ENCODE results near the gene SSBP4. TPM values are rescaled to one million over a fixed set of nuclear protein-coding genes. Genes with fewer than 3 reads are reported as not detected.
A peak's percentile ranks its signal among the peaks of the same experiment; 100 is the strongest.

Gene SSBP4
- total RNA-seq, 4 donors from 2014 or later: 34.0 to 85.8 (median 39.9) TPM

DNA sequence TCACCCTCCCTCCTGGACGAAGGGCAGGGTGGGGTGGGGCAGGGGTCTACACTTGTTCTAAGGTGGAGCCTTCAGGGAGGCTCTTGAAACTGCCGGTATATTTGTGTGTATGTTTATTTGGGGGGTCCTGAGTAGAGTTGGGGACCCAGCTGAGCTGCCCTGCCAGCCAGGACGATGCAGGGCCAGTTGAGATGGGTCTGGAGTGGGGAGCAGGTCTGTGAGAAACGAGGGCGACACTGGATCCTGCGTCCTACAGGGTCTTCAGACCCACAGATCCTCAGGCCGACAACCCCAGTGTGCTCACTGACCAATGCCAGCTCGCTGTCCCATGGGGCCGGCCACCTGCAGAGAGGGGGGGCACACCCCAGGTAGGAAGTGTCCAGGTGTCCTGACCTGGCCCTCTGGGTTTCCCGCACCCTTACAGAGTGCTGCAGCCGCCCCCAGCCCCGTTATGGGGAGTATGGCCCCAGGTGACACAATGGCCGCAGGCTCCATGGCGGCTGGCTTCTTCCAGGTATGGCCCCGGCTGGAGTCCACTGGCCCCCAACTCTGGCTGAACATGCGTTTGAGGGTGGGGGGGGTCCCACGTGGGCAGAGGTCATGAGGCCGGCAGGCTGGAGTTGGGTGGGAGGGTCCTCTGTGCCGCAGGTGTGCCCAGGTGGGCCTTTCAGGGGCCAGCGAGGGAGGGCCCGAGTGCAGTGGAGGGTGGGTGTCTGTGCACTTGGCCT is 11.4 kb downstream of the SSBP4 start:
- no peak for TF ChIP-seq POLR2A (IDR thresholded peaks at IDR 0.05)
- TF ChIP-seq, protein P1, sequence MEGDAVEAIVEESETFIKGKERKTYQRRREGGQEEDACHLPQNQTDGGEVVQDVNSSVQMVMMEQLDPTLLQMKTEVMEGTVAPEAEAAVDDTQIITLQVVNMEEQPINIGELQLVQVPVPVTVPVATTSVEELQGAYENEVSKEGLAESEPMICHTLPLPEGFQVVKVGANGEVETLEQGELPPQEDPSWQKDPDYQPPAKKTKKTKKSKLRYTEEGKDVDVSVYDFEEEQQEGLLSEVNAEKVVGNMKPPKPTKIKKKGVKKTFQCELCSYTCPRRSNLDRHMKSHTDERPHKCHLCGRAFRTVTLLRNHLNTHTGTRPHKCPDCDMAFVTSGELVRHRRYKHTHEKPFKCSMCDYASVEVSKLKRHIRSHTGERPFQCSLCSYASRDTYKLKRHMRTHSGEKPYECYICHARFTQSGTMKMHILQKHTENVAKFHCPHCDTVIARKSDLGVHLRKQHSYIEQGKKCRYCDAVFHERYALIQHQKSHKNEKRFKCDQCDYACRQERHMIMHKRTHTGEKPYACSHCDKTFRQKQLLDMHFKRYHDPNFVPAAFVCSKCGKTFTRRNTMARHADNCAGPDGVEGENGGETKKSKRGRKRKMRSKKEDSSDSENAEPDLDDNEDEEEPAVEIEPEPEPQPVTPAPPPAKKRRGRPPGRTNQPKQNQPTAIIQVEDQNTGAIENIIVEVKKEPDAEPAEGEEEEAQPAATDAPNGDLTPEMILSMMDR (IDR thresholded peaks at IDR 0.05): no peak
- DNase-seq: peak in 1 of 3 donors; percentile 48
- Histone ChIP-seq H3K9me3 (no peaks in the 10 kb centered on the region), H3K27me3 (no peaks in the 10 kb centered on the region), H3K27ac (peak overlapping the region in 1 of 4 donors; percentile 83), H3K4me3 (no peak overlapping the region), H3K4me1 (peaks cover 0 to 47% (median 31%) of the 10 kb centered on the region in 4 donors), H3K36me3 (no peaks in the 10 kb centered on the region)

DNA sequence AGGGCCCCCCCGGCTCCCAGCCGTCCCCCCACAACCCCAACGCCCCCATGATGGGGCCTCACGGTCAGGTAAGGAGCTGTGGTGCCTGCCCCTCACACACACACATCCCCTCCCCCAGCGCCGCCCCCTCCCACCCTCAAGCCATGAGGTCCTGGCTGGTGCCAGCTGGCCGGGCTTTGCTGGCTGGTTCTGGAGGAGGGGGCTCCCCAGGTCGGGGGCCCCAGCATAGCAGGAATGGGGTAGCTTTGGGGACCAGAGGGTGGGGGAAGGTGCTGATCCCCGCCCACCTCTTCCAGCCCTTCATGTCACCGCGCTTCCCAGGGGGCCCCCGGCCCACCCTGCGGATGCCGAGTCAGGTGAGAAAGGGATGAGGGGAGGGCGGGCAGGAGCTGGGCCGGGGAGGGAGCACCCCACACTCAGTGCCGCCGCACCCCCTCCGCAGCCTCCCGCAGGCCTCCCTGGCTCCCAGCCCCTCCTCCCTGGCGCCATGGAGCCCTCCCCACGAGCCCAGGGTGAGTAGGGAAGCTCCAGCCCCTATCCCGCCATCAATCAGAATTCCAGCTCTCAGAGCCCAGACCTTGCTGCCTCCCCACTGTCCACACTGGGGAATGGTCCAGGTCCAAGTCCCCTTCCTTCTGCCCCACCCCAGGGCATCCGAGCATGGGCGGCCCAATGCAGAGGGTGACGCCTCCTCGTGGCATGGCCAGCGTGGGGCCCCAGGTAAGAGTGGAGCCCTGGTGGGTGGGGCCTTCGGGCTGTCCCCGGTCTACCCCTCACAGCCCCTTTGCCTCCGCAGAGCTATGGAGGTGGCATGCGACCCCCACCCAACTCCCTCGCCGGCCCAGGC is 12.4 kb downstream of the SSBP4 start:
- peaks cover 0 to 42% (median 32%) of the 10 kb centered on the region in 4 donors for H3K4me1 ChIP-seq
- no peak overlapping the region for H3K4me3 ChIP-seq
- H3K9me3 ChIP-seq: no peaks in the 10 kb centered on the region
- H3K27ac ChIP-seq: no peak overlapping the region
- H3K36me3 ChIP-seq: no peaks in the 10 kb centered on the region
- DNase-seq: peak in 1 of 3 donors; percentile 47
- TF ChIP-seq, protein P1 (IDR thresholded peaks at IDR 0.05): no peak
- no peak for TF ChIP-seq POLR2A (IDR thresholded peaks at IDR 0.05)
- no peaks in the 10 kb centered on the region for H3K27me3 ChIP-seq

DNA sequence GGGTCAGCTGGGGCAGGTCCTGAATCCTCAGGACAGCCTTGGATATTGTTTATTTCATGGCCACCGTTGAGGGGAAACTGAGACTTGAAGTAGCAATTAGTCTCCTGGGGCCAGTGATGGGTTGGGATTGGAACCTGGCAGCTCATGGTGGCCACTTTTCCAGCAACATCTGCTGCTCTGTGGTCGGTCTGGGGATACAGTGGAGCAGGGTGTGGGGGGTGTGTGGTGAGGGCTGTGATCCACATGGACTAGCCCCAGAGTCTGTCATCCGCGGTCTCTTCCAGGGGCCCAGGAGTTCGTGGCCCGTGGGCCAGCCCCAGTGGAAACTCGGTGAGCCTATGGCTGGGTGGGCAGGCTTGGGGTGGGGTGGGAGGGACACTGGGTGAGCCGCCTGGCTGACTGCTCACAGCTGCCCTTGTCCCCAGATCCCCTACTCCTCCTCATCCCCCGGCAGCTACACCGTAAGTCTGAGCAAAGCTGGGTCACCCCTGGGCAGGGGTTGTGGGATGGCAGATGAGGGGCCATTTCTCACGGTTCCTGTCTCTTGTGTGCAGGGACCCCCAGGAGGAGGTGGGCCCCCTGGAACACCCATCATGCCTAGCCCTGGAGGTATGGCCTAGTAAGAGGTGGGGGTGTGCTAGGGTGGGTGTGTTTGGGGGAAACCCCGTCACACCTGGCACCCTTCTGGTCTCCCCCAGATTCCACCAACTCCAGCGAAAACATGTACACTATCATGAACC is 13.2 kb downstream of the SSBP4 start:
- no peaks in the 10 kb centered on the region for H3K36me3 ChIP-seq
- H3K27ac ChIP-seq: peak overlapping the region in 3 of 4 donors; percentile 59 to 88 (median 71)
- peaks cover 0 to 47% (median 37%) of the 10 kb centered on the region in 4 donors for H3K4me1 ChIP-seq
- no peaks in the 10 kb centered on the region for H3K9me3 ChIP-seq
- TF ChIP-seq POLR2A (IDR thresholded peaks at IDR 0.05): no peak
- H3K4me3 ChIP-seq: peak overlapping the region in 3 of 4 donors; percentile 53 to 72 (median 58)
- no peaks in the 10 kb centered on the region for H3K27me3 ChIP-seq
- DNase-seq: no peak

DNA sequence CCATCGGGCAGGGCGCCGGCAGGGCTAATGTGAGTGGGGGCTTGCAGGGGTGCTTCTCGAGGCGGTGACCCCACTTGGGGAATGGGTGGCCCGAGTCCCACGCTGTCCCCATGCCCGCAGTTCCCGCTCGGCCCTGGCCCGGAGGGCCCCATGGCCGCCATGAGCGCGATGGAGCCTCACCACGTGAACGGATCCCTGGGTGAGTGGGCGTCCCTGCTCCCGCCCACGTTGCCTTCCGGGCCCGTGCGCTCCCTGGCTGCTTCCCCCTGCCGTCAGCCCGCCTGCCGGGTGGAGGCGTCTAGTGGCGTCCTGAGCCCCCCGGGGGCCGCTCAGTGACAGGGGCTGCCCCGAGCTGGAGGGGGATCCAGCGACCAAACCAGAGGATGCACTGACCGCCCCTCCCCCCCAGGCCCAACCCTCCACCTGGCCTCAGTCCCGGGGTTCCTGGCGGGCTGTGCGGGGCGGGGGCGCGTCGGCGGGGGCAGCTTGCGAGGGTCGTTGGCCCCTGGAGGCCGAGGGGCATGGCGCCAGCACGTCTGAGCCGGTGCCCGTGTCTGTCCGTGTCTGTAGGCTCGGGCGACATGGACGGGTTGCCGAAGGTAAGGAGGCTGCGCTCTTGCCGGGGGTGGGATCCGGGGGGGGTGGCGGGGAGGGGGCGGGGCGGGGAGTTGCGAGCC is 14.0 kb downstream of the SSBP4 start:
- peak in 2 of 3 donors; percentile 66 to 78 for DNase-seq
- Histone ChIP-seq H3K27ac (peak overlapping the region; percentile 59 to 88 (median 65)), H3K4me1 (peaks cover 0 to 49% (median 39%) of the 10 kb centered on the region in 4 donors), H3K27me3 (no peaks in the 10 kb centered on the region), H3K4me3 (peak overlapping the region; percentile 48 to 72 (median 56)), H3K36me3 (no peaks in the 10 kb centered on the region), H3K9me3 (no peaks in the 10 kb centered on the region)
- no peak for TF ChIP-seq POLR2A (IDR thresholded peaks at IDR 0.05)
- TF ChIP-seq, protein P1 (IDR thresholded peaks at IDR 0.05): no peak

DNA sequence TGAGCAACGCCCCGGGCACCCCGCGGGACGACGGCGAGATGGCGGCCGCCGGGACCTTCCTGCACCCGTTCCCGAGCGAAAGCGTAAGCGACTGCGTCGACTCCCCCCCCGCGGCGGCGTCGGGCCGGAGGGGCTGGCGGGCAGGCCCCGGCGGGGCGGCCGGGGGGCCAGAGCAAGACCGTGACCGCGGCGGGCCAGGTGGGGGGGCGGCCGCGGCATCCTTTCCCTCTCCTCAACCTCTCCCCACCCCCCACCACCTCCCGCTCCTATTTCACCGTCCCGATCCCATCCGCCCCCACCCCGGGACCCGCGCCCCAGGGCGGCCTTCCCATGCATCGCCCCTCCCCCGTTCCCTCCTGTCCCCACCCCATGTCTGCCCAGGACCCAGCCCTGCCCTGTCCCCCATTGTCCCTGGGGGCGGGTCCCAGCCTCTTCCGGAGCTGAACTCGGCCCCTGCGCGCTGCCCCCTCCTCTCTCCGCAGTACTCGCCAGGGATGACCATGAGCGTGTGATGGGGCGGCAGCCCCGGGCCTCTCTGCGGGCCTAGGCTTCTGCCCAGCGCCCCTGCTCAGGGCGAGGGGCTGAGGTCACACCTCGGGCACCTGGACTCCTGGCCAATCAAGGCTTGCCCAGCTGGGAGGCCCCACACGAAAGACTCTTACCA is 14.7 kb downstream of the SSBP4 start:
- H3K4me1 ChIP-seq: peaks cover 0 to 48% (median 39%) of the 10 kb centered on the region in 4 donors

More for the DNA sequence above, 14.7 kb downstream of the SSBP4 start:
- peak overlapping the region; percentile 48 to 72 (median 56) for H3K4me3 ChIP-seq
- peak in 1 of 3 donors; percentile 54 for DNase-seq
- peak overlapping the region; percentile 59 to 88 (median 65) for H3K27ac ChIP-seq
- TF ChIP-seq, protein P1 (IDR thresholded peaks at IDR 0.05): no peak
- no peak for TF ChIP-seq POLR2A (IDR thresholded peaks at IDR 0.05)
- H3K27me3 ChIP-seq: no peaks in the 10 kb centered on the region
- H3K36me3 ChIP-seq: no peaks in the 10 kb centered on the region
- no peaks in the 10 kb centered on the region for H3K9me3 ChIP-seq
